Measurements from ENCODE around the gene TPO.

Gene TPO

GRCh38 chr2:1588978-1589621, 175.8 kb downstream of the TPO start:
- Mint-ChIP-seq H3K4me3 (no peak overlapping the region), H3K4me1 (no peaks in the 10 kb centered on the region), H3K27me3 (peaks cover 16% of the 10 kb centered on the region), H3K36me3 (ENCODE audit: insufficient read depth) (no peaks in the 10 kb centered on the region), H3K27ac (ENCODE audit: low read depth) (no peak overlapping the region), H3K9me3 (no peaks in the 10 kb centered on the region)
- no peak for ATAC-seq (replicated peaks; ENCODE audit: extremely low read depth, poor library complexity, severe bottlenecking)
- no peak for DNase-seq (ENCODE audit: low spot score in 2 of 2)

- Mint-ChIP-seq H3K36me3 (ENCODE audit: insufficient read depth) (no peaks in the 10 kb centered on the region), H3K27me3 (peaks cover 16% of the 10 kb centered on the region), H3K4me1 (no peaks in the 10 kb centered on the region), H3K9me3 (no peaks in the 10 kb centered on the region), H3K27ac (ENCODE audit: low read depth) (no peak overlapping the region), H3K4me3 (no peak overlapping the region)
- DNase-seq (ENCODE audit: low spot score in 2 of 2): no peak
- ATAC-seq (replicated peaks; ENCODE audit: extremely low read depth, poor library complexity, severe bottlenecking): no peak
Observed at GRCh38 chr2:1590596-1591460, 177.6 kb downstream of the TPO start.

- Mint-ChIP-seq H3K4me3 (no peak overlapping the region), H3K9me3 (no peaks in the 10 kb centered on the region), H3K27me3 (peaks cover 16% of the 10 kb centered on the region), H3K27ac (ENCODE audit: low read depth) (no peak overlapping the region), H3K36me3 (ENCODE audit: insufficient read depth) (no peaks in the 10 kb centered on the region), H3K4me1 (no peaks in the 10 kb centered on the region)
- ATAC-seq (replicated peaks; ENCODE audit: extremely low read depth, poor library complexity, severe bottlenecking) (no peak), DNase-seq (ENCODE audit: low spot score in 2 of 2) (no peak)
Observed at GRCh38 chr2:1591461-1591770, 178.2 kb downstream of the TPO start.

All from central memory CD8-positive, alpha-beta T cell (primary cell).